C4-2B (cell line): ENCODE data around the gene ANAPC16.

Experiments used
- H3K27ac ChIP-seq: fragments of 450-650 bp; 2 replicates; pipeline ENCODE4 v1.5.1; 2017
- ZFX ChIP-seq: fragments of 450-650 bp; IDR thresholded peaks from 2 replicates; pipeline ENCODE4 v1.6.1; 2017
- TF ChIP-seq, protein P1 (sequence below): fragments of 450-650 bp; conservative IDR thresholded peaks from 2 replicates; pipeline ENCODE4 v1.5.1; 2017; ENCODE audit warnings: mild to moderate bottlenecking

Gene ANAPC16

DNA sequence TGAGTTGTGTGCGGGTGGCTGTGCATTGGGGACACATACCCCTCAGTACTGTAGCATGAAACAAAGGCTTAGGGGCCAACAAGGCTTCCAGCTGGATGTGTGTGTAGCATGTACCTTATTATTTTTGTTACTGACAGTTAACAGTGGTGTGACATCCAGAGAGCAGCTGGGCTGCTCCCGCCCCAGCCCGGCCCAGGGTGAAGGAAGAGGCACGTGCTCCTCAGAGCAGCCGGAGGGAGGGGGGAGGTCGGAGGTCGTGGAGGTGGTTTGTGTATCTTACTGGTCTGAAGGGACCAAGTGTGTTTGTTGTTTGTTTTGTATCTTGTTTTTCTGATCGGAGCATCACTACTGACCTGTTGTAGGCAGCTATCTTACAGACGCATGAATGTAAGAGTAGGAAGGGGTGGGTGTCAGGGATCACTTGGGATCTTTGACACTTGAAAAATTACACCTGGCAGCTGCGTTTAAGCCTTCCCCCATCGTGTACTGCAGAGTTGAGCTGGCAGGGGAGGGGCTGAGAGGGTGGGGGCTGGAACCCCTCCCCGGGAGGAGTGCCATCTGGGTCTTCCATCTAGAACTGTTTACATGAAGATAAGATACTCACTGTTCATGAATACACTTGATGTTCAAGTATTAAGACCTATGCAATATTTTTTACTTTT lies 59.7 kb downstream of the ANAPC16 start:
- TF ChIP-seq, protein P1, sequence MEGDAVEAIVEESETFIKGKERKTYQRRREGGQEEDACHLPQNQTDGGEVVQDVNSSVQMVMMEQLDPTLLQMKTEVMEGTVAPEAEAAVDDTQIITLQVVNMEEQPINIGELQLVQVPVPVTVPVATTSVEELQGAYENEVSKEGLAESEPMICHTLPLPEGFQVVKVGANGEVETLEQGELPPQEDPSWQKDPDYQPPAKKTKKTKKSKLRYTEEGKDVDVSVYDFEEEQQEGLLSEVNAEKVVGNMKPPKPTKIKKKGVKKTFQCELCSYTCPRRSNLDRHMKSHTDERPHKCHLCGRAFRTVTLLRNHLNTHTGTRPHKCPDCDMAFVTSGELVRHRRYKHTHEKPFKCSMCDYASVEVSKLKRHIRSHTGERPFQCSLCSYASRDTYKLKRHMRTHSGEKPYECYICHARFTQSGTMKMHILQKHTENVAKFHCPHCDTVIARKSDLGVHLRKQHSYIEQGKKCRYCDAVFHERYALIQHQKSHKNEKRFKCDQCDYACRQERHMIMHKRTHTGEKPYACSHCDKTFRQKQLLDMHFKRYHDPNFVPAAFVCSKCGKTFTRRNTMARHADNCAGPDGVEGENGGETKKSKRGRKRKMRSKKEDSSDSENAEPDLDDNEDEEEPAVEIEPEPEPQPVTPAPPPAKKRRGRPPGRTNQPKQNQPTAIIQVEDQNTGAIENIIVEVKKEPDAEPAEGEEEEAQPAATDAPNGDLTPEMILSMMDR = no peak
- no peak for TF ChIP-seq ZFX
- peak overlapping the region; percentile 98 for H3K27ac ChIP-seq

DNA sequence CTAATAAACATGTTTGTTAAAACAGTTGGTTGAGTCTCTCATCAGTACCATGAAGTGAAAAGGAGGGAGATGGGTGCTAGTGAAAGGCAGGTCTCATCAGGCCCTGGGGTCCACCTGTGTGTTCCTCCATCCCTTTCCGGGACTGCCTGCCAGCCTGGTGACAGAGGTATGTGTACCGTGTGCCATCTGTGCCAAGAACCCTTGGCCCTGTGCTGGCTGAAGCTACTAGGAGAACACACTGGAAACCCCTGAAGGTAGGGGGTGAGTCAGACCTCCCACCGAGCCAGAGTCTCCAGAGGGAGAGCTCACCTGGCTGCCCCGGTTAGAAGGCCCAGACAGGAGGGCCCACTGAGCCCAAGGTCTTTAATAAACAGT lies 60.2 kb downstream of the ANAPC16 start:
- TF ChIP-seq, protein P1 = no peak
- TF ChIP-seq ZFX = no peak
- H3K27ac ChIP-seq = peak overlapping the region; percentile 98

DNA sequence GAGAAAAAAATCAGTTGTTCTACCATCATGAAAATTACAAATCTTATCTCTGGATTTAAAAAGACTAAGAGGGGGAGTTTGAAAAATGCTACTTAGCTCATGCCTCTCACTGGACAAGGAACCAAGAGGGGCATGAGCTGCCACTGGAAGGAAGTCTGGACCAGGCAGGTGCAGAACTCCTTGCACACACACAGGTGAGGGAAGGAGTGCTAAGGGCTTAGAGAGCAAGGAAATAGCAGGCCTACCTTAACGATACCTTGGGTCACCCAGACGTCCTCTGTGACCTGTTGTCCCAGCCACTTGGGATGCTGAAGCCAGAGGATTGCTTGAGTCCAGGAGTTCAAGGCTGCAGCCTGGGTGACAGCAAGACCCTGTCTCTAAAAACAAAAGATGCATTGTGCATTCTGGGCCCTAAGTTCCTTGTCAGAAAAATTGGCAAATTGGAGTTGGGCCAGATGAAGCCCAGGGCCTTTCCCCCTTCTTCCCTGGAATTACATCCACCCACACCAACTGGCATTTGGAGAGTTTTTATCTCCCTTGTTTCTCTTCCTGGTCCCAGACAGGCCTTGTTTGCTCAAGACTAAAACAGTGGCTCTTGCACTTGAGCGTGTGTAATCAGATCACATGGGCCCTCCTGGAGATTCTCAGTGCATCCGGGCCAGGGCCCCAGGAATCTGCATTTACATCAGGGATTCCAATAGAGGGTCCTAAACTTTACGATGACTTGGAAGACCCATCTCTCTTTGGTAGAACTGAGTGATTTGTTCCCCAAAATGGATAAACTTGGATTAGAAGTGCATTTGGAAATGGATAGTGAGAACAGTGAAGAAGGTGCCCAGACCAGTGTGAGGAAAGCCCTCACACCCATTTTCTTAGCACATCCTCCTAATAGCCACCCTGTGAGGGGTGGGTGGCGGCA lies 60.9 kb downstream of the ANAPC16 start:
- TF ChIP-seq, protein P1 = no peak
- TF ChIP-seq ZFX = no peak; the same call in 1 of the 2 replicates
- peak overlapping the region; percentile 98 for H3K27ac ChIP-seq

DNA sequence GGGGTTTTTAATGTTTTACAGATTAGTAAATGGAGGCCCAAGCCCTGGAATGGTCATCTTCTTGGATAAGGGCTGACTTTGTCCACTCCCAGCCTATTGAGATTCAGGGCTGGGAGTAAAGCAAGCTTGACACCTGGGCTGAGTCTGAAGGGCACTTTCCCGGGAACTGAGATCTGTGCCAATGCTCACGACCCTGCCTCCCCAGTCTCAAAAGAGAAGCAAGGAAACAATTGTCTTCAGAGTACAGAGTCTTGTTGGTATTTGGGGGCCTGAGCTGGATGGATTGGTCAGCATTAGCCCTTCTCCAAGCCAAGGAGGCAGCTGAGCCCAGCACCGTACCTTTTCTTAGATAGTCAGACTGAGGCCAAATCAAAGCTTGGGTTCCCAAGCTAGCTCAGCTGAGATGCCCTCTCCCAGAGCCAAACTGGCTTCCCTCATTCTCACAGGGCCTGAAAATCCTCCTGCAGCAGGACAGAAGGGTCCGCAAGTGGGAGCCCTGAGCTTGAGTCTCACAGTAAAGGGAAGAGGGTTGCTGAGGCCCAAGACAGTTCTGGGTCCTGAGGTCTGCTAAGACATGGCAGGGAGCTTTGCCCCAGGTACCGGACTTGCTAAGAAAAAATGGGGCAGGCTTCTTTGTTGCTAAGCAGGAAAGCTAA lies 61.7 kb downstream of the ANAPC16 start:
- peak overlapping the region; percentile 98 for H3K27ac ChIP-seq
- TF ChIP-seq, protein P1 = no peak
- TF ChIP-seq ZFX = no peak

DNA sequence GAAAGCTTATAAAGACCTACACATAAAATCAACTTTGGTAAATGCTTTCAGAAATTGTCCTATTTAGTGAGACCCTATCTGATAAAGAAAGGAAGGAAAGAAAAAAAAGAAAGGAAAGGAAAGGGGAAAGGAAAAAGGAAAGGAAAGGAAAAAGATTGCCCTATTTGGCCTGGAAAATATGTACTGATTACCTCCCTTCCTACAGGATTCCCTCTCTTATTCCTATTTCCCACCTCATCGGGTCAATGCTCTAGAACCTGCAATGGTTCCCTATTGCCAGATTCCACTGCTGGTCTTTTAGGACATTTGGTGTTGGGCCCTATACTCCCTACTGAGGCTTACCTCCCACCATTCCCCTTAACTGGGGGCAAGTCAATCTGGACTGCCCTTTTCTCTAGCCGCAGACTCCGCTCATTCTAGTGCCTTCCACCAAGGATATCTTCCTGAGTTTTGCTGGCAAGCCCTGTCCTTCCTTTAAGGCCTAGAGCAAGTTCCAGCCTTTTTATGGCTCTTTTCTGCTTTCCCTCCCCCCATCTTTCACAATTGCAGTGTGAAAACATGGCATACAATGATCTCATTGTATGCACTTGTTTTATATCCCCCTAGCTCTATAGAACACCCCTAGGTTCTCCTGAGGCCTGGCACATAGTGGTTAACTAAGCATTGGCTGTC lies 62.3 kb downstream of the ANAPC16 start:
- TF ChIP-seq, protein P1 = no peak
- TF ChIP-seq ZFX = no peak
- peak overlapping the region; percentile 98 for H3K27ac ChIP-seq

DNA sequence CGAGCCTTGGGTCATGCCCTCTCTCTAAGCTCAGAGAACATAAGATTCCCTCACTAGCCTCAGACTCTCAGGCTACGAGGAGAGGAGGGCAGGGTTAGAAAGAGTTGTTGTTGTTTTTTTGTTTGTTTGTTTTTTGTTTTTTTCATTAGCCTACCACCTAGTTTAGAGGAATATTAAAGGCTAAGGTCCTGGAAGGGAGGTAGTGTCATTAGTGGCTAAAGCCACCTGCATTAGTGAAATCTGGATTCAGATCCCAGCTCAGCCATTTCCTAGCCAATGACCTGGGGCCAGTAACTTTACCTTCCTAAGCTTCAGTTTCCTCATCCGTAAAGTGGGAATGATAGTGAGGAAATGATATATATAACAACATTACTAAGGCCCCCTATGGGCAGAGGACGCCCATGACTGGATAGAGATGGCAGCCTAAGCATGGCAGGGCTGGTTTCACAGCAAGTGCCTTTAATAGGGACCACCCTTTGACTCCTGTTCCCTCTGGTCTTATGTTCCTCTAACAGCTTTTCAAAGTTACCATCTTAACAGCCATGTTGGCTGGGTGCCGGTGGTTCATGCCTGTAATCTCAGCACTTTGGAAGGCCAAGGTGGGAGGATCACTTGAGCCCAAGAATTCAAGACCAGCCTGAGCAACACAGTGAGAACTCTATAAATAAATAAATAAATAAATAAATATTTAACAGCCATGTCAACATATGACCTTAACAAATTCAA lies 63.0 kb downstream of the ANAPC16 start:
- H3K27ac ChIP-seq = no peak overlapping the region
- TF ChIP-seq, protein P1 = no peak
- TF ChIP-seq ZFX = no peak

DNA sequence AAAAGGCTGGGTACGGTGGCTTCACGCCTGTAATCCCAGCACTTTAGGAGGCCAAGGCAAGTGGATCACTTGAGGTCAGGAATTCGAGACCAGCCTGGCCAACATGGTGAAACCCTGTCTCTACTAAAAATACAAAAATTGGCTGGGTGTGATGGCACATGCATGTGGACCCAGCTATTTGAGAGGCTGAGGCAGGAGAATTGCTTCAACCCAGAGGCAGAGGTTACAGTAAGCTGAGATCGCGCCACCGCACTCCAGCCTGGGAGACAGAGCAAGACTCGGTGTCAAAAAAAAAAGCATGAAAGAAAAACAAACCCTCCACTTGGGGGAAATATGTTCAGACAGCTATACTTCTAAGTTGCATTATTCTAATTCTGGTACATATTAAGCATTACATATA lies 63.8 kb downstream of the ANAPC16 start:
- H3K27ac ChIP-seq = 0 out of 2 replicates have a peak overlapping the region, but pooled peaks have one; percentile 0
